NK-92 treated with Interleukin-12 subunit alpha and Interleukin-12 subunit beta, amount 100 ng/mL, for 24 hours (cell line): Measurements from ENCODE around the gene SOS2.
"Not testable (repeated sequence)": the region's sequence is repeated elsewhere in the genome, so short reads cannot be mapped to it uniquely, and the experiment has no call there.

Source experiments
- DNase-seq: peaks from one replicate; lab custom pipeline; 2025; lab: John Stamatoyannopoulos, UW

The SOS2 gene

GRCh38 chr14:50225974-50226297 is 5.4 kb downstream of the SOS2 start:
- no peak for DNase-seq

GRCh38 chr14:50225067-50225973 is 6.1 kb downstream of the SOS2 start:
- no peak for DNase-seq

GRCh38 chr14:50222055-50222613 is 9.2 kb downstream of the SOS2 start:
- DNase-seq: no peak

- no peak for DNase-seq
Measured at GRCh38 chr14:50218501-50218900, 12.9 kb downstream of the SOS2 start.

GRCh38 chr14:50215416-50215815 is 16.0 kb downstream of the SOS2 start:
- no peak for DNase-seq

GRCh38 chr14:50213795-50214194 is 17.6 kb downstream of the SOS2 start:
- DNase-seq: no peak

- DNase-seq: no peak
Measured at GRCh38 chr14:50212726-50213125, 18.7 kb downstream of the SOS2 start.

- no peak for DNase-seq
Measured at GRCh38 chr14:50210074-50210473, 21.3 kb downstream of the SOS2 start.

- DNase-seq: no peak
Measured at GRCh38 chr14:50198499-50198898, 32.9 kb downstream of the SOS2 start.

GRCh38 chr14:50191499-50191898 is 39.9 kb downstream of the SOS2 start:
- DNase-seq: no peak

- DNase-seq: no peak
Measured at GRCh38 chr14:50186107-50186506, 45.3 kb downstream of the SOS2 start.

GRCh38 chr14:50173891-50174290 is 57.5 kb downstream of the SOS2 start:
- DNase-seq: no peak

- DNase-seq: no peak
Measured at GRCh38 chr14:50171895-50172294, 59.5 kb downstream of the SOS2 start.

GRCh38 chr14:50167381-50167780 is 64.0 kb downstream of the SOS2 start:
- DNase-seq: not testable (repeated sequence)

- DNase-seq: no peak
Measured at GRCh38 chr14:50156111-50156510, 75.3 kb downstream of the SOS2 start.

- DNase-seq: no peak
Measured at GRCh38 chr14:50148799-50149198, 82.6 kb downstream of the SOS2 start.

- no peak for DNase-seq
Measured at GRCh38 chr14:50139192-50139591, 92.2 kb downstream of the SOS2 start.

- DNase-seq: no peak
Measured at GRCh38 chr14:50127802-50128201, 103.6 kb downstream of the SOS2 start.

- DNase-seq: no peak
Measured at GRCh38 chr14:50123062-50123461, 108.3 kb downstream of the SOS2 start.

GRCh38 chr14:50122291-50122690 is 109.1 kb downstream of the SOS2 start:
- no peak for DNase-seq

GRCh38 chr14:50121486-50121885 is 109.9 kb downstream of the SOS2 start:
- DNase-seq: no peak

GRCh38 chr14:50117456-50117855 is 113.9 kb downstream of the SOS2 start:
- no peak for DNase-seq

- DNase-seq: no peak
Measured at GRCh38 chr14:50116966-50117365, 114.4 kb downstream of the SOS2 start.
